Measurements from ENCODE around the gene FOXL3. TPM values are rescaled to one million over a fixed set of nuclear protein-coding genes. Genes with fewer than 3 reads are reported as not detected.

Gene FOXL3
- total and polyA plus RNA-seq, 8 donors, result not detected

DNA sequence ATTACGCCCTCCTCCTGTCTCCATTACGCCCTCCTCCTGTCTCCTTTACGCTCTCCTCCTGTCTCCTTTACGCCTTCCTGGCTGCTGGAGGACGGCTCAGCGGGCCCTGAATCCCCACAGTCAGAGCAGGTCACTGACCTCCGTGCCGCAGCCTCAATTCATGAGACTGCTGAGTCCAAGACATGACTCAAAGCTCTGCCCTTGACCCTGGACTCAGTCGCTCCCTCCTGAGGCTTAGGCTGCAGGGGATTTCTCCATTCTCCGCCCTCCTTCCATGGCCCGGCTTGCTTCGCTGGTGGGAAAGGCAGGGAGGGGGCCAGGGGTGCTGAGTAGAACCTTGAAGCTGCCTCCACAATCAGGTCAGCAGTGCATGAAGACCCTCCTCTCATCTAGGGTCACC lies 21.0 kb upstream of the FOXL3 start:
- Histone ChIP-seq H3K27ac (no peak overlapping the region), H3K27me3 (peaks cover 0 to 11% (median 0%) of the 10 kb centered on the region in 3 donors), H3K9me3 (peaks cover 0 to 20% (median 12%) of the 10 kb centered on the region in 4 donors), H3K4me1 (peaks cover 9 to 35% (median 20%) of the 10 kb centered on the region in 4 donors), H3K4me3 (no peak overlapping the region), H3K36me3 (no peaks in the 10 kb centered on the region)
- no peak for DNase-seq
- intact Hi-C loops (cut with DNase I; ENCODE audit: low total_unique reads), result no loop called here
- 77 to 90% (median 88%) methylated on average over 12 of the region's 12 CpGs for WGBS, 5 donors
- TF ChIP-seq POLR2AphosphoS5 (IDR thresholded peaks at IDR 0.05), result no peak
- TF ChIP-seq, protein P1, sequence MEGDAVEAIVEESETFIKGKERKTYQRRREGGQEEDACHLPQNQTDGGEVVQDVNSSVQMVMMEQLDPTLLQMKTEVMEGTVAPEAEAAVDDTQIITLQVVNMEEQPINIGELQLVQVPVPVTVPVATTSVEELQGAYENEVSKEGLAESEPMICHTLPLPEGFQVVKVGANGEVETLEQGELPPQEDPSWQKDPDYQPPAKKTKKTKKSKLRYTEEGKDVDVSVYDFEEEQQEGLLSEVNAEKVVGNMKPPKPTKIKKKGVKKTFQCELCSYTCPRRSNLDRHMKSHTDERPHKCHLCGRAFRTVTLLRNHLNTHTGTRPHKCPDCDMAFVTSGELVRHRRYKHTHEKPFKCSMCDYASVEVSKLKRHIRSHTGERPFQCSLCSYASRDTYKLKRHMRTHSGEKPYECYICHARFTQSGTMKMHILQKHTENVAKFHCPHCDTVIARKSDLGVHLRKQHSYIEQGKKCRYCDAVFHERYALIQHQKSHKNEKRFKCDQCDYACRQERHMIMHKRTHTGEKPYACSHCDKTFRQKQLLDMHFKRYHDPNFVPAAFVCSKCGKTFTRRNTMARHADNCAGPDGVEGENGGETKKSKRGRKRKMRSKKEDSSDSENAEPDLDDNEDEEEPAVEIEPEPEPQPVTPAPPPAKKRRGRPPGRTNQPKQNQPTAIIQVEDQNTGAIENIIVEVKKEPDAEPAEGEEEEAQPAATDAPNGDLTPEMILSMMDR (IDR thresholded peaks at IDR 0.05), result no peak
- no peak for TF ChIP-seq EP300 (IDR thresholded peaks at IDR 0.05)
- no peak for TF ChIP-seq POLR2A (IDR thresholded peaks at IDR 0.05)

DNA sequence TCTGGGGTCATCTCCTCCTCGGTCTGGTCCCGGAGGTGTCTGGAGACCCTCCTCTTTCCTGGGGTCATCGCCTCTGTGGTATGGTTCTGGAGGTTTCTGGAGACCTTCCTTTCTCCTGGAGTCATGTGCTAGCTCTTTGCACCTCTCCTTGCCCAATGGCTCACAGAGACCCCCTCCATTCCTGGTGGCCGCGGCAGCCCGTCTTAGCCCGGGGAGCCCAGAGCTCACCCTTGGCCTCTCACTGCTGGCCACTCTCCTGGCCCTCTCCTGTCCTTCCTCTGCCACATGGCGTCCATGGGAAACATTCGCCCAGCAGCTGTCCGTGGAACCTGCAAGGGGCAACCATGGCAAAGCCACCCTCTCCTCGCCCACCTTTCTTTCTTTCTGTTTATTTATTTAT lies 20.2 kb upstream of the FOXL3 start:
- H3K27me3 ChIP-seq, result peaks cover 0 to 11% (median 0%) of the 10 kb centered on the region in 3 donors
- H3K4me3 ChIP-seq, result no peak overlapping the region
- peaks cover 0 to 20% (median 13%) of the 10 kb centered on the region in 4 donors for H3K9me3 ChIP-seq
- no peaks in the 10 kb centered on the region for H3K36me3 ChIP-seq
- WGBS, 5 donors, result 75 to 89% (median 86%) methylated on average over 9 to 11 of the region's 11 CpGs
- no peak for DNase-seq
- TF ChIP-seq POLR2AphosphoS5 (IDR thresholded peaks at IDR 0.05) (no peak), POLR2A (IDR thresholded peaks at IDR 0.05) (no peak), EP300 (IDR thresholded peaks at IDR 0.05) (no peak)
- TF ChIP-seq, protein P1 (IDR thresholded peaks at IDR 0.05), result no peak
- H3K4me1 ChIP-seq, result peaks cover 5 to 28% (median 16%) of the 10 kb centered on the region in 4 donors
- no peak overlapping the region for H3K27ac ChIP-seq
- intact Hi-C loops (cut with DNase I; ENCODE audit: low total_unique reads), result no loop called here

DNA sequence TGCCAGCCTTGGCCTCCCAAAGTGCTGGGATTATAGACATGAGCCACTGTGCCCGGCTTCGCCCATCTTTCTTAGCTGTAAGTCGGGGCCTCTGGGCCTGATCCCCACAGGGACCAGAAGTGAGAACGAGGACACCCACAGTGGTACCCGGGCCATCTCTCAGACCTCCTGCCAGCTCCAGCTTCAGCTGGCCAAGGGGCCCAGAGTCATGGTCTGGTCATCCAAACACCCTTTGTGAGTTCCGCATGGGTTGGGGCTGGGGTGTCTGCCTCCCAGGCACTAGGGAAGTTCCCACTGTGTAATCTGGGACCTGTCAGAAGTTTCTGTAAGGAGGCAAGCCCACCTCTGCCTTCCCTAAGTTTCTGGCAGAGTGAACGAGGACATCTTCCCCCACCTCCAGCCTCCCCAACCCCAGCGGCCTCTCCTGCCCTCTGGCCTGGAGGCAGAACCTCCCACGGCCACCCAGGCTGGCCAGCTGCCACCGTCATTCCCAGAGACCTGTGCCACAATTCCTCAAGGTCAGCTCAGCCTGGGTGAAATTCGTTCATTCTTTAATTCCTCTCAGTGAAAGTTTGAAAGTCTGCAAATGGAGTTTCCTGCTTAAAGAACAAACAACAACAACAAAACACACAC lies 19.5 kb upstream of the FOXL3 start:
- no peak for TF ChIP-seq POLR2AphosphoS5 (IDR thresholded peaks at IDR 0.05)
- TF ChIP-seq, protein P1 (IDR thresholded peaks at IDR 0.05), result no peak
- no peak for TF ChIP-seq POLR2A (IDR thresholded peaks at IDR 0.05)
- no peak for TF ChIP-seq EP300 (IDR thresholded peaks at IDR 0.05)
- WGBS, 5 donors, result 58 to 74% (median 69%) methylated on average over 6 to 11 of the region's 11 CpGs
- Histone ChIP-seq H3K36me3 (no peaks in the 10 kb centered on the region), H3K27ac (no peak overlapping the region), H3K4me1 (peaks cover 0 to 20% (median 11%) of the 10 kb centered on the region in 4 donors), H3K27me3 (peaks cover 0 to 11% (median 0%) of the 10 kb centered on the region in 3 donors), H3K9me3 (peaks cover 0 to 20% (median 13%) of the 10 kb centered on the region in 4 donors), H3K4me3 (no peak overlapping the region)
- no peak for DNase-seq
- intact Hi-C loops (cut with DNase I; ENCODE audit: low total_unique reads), result no loop called here

DNA sequence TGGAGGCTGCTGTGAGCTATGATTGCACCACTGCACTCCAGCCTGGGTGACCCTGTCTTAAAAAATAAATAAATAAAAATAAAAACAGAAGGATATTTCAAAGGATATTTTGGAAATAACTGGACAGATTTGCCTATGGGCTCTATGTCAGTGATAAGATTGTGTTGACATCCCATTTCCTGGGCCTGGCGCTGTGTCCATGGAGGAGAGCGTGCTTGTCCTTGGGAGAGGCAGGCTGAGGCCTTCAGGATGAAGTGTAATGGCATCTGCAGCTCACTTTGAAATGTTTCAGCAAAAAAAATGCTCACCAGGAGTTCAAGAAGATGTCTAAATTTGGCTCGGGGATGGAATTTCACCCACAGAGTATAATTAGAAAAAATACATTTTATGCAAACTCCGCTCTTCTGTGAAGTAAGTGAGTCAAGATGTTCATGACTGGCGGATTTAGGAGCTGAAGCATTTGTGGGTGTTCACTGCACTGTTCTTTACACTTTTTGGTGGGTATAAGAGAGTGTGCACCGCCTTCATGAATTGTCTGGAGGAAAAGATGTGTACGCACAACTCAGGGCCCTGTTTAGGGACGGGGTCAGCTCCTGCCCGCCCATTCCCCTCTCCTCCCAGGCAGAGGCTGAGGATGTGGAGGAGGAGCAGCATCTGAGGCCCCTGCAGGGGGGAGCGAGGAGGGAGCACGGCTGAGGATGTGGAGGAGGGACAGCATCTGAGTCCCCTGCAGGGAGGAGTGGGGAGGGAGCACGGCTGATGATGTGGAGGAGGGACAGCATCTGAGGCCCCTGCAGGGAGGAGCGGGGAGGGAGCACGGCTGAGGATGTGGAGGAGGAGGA lies 18.5 kb upstream of the FOXL3 start:
- TF ChIP-seq EP300 (IDR thresholded peaks at IDR 0.05) (no peak), POLR2AphosphoS5 (IDR thresholded peaks at IDR 0.05) (no peak), POLR2A (IDR thresholded peaks at IDR 0.05) (no peak)
- TF ChIP-seq, protein P1 (IDR thresholded peaks at IDR 0.05), result no peak
- intact Hi-C loops (cut with DNase I; ENCODE audit: low total_unique reads), result no loop called here
- no peak for DNase-seq

More for the DNA sequence above, 18.5 kb upstream of the FOXL3 start:
- WGBS, 5 donors, result 85 to 93% (median 87%) methylated on average over 14 of the region's 14 CpGs
- peaks cover 0 to 20% (median 16%) of the 10 kb centered on the region in 4 donors for H3K9me3 ChIP-seq
- peaks cover 0 to 10% (median 5%) of the 10 kb centered on the region in 4 donors for H3K4me1 ChIP-seq
- H3K36me3 ChIP-seq, result no peaks in the 10 kb centered on the region
- peaks cover 0 to 16% (median 0%) of the 10 kb centered on the region in 3 donors for H3K27me3 ChIP-seq
- no peak overlapping the region for H3K4me3 ChIP-seq
- no peak overlapping the region for H3K27ac ChIP-seq
